Endometrial microvascular endothelial cells (primary cell): ENCODE results near the gene LTBP1. TPM values are rescaled to one million over a fixed set of nuclear protein-coding genes. Genes with fewer than 3 reads are reported as not detected.
"Not testable (repeated sequence)": the region's sequence is repeated elsewhere in the genome, so short reads cannot be mapped to it uniquely, and the experiment has no call there.

Experiments
- in situ Hi-C: cut with HindIII; loops from 2 replicates; pipeline ENCODE4 v1.10.0; 2017; ENCODE audit warnings: low sequenced_read_pairs, low pct_unique_long_range_greater_than_20kb; ENCODE audit errors: inconsistent ontology term
- total RNA-seq: library from RNA; depleted of rRNA; stranded (reverse); fragments of >200 nt; gene quantifications from one replicate; pipeline ENCODE4 v1.2.3, GENCODE V29; 2015; ENCODE audit errors: inconsistent ontology term

Gene LTBP1
- total RNA-seq, 1 donor from 2014 or later, result 146 TPM

DNA sequence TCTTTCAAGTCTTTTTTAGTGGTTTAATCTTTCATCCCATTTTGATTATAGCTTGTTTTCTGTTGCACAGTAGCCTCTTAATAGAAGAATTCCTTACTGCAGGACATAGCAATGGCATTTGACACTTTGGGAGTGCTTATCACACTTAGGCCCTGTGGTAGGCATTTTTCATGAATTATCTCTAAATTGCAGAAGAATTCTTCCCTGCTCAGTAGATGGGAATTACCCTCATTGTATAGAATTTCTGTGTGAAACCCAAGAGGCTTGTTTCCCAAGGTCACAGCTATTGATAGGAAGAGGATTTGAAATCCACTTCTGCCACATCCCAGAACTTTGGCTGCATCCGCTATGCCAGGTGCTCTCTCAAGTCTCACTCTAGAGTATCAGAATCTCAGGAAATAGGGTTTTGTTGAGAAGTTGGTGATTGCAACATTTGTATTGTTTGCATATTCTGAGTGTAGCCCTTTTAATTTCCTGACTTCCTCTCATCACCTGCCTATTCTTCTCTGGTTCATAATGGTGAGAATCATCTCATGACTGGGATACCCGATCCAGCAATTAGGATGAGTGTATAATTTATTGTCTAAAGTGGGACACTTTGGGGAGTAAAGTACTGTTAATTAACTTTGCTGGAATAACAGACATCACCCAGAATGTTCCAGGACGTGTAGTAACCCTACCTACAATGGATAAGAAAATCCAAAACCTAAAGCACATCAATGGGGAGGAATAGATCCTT lies 274.5 kb downstream of the LTBP1 start:
- in situ Hi-C loops, result no loop called here

DNA sequence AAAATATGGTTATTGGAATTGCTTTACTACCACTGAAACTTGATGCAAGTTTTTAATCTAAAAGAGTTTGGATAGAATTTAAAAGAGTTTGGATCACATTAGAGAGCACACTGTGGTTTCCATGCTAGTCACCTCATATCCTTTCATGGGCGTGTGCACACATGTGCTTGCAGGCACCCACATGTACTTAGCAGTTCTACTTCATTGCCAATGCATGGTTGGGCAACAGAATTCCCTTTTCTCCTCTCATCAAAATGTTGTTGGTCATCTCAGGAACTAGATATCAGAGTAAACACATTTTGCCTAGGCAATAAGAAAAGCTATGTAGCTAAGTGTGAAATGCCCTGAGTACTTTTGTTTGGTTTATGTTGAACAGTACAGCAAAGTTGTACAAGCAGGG lies 275.6 kb downstream of the LTBP1 start:
- in situ Hi-C loops, result no loop called here

DNA sequence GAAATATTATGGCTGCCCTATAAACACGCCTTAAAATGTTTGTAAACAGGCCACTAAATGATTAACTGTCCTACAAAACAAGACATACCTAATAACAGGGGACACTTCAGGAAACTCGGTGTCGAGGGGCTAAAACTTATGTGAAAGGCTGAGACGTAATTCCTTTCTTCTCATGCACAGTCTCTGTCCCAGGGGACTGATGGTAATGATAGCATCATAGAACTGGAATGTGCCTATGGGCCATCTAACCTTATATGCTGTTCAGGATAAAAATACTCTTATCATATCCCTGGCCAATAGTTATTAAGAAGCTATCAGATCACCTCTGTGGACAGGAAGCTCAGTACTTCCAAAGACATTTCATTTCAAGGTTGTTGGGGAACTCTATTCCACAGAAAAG lies 277.1 kb downstream of the LTBP1 start:
- in situ Hi-C loops, result no loop called here

DNA sequence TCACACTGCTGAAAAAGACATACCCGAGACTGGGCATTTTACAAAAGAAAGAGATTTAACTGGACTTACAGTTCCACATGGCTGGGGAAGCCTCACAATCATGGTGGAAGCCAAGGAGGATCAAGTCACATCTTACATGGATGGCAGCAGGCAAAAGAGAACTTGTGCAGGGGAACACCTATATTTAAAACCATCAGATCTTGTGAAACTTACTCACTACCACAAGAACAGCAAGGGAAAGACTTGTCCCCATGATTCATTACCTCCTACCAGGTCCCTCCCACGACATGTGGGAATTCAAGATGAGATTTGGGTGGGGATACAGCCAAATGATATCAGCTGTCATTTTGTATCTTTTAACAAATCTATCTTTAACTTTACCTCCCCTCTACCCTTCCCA lies 278.6 kb downstream of the LTBP1 start:
- in situ Hi-C loops, result no loop called here

DNA sequence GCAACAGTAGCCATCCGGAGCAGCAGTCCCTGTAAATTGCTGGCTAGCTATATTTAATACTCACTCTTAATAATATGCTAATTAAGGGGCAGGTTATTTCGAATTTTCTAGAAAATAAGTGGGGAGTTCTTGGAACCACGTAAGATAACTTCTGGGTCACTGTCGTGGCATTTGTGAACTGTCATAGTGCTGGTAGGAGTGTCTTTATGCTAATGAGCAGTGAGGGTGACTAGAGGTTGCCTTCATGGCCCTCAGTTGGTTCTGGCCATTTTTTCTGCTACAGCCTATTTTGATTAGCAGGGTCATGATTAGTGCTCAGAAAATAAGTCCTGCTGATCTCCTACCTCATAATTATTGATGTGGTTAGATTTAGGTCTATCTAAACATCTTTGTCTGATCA lies 279.8 kb downstream of the LTBP1 start:
- in situ Hi-C loops, result no loop called here

DNA sequence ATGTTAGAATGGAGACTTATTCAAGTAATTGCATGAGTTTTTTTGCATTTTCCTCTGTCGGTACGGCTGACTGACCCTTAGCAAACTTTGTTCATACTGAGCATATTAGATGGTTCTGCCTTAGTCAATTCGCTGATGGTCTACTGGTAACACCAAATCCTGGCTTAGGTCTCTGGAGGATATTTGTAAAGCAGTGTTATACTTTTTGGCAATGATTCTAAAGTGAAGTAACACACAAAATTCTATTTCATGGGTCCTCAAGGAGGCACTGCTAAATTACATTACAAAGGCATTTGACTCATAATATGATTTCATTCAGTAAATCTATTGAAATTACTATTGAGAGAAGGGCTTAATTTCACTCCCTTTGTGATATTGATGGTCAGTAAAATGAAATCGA lies 282.9 kb downstream of the LTBP1 start:
- in situ Hi-C loops, result no loop called here

DNA sequence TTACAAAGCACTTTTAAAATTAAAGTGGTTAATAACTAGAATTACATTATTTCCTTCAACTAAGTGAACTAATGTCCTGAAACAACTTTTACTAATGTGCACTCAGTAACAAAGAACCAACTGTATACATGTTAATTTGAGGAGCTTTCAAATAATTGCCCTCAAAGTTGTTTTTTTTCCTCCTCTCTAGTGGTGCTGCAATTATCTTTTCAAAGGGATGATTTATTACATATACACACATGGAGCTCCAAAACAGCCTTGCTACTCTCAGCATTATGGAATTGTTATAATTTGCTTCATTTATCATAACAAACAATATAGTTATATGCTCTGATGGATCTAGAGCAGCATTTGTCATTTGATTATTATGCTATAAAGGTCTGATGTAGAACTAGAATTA lies 283.4 kb downstream of the LTBP1 start:
- in situ Hi-C loops, result no loop called here

DNA sequence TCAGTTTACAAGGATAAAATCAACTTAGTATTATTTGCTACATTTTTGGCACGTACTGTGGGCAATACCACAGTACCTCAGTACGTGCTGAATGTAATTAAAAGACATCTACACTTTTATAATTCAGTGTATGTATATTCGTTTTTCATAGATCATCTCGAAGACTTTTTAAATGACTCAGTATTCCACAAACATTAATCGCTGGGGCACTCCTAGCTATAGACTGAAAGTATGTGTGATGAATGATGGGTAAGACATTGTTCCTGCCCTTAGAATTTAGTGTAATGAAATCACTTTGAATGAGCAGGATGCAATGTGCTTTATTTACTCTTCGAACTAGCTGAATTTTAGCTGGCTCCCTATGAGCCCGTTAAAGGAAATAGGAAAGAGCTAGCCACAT lies 284.1 kb downstream of the LTBP1 start:
- in situ Hi-C loops, result no loop called here

DNA sequence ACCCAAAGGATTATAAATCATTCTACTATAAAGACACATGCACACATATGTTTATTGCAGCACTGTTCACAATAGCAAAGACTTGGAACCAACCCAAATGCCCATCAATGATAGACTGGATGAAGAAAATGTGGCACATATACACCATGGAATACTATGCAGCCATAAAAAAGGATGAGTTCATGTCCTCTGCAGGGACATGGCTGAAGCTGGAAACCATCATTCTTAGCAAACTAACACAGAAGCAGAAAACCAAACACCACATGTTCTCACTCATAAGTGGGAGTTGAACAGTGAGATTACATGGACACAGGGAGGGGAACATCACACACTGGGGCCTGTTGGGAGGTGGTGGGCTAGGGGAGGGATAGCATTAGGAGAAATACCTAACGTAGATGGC lies 288.8 kb downstream of the LTBP1 start:
- in situ Hi-C loops, result not testable (repeated sequence)

DNA sequence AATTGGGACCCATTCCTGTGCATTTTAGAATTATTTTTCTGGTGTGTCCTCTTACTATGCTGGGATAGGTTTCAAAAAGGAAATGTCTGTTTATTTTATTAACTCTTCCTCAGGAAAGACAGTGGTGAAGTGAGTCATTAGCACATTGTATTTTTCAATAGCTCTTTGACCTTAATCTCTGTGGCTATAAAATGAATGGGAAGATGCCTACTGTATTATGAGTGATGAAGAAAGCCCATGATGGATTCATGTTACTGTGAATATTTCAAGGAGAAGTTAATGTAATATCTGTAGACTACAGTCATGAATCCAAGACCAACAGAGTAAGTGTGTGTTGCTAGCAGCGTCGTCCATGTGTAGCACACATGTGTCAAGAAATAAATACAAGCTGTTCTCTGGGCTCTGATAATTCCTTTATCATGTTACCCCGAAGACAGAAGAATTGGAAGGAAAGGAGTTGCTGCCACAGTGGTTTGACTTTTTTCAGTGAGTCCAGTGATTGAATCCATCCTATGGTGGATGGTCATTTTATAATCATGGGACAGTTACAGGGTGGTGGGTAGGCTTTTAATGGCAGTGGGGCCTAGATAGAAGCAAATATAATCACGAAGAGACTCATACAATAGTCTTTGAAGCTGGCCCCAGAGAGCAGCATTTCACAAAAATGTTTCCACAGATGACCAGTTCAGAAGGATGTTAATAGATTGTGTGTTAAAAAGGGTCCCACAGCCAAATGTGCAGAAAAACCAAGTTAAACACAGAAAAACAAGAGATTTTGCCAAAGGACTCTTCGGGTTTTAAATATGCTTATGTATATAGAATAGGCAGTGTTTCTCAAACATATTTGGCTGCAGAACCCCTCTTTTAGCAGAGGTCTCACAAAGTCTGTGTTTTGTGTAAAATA lies 290.0 kb downstream of the LTBP1 start:
- in situ Hi-C loops, result no loop called here

DNA sequence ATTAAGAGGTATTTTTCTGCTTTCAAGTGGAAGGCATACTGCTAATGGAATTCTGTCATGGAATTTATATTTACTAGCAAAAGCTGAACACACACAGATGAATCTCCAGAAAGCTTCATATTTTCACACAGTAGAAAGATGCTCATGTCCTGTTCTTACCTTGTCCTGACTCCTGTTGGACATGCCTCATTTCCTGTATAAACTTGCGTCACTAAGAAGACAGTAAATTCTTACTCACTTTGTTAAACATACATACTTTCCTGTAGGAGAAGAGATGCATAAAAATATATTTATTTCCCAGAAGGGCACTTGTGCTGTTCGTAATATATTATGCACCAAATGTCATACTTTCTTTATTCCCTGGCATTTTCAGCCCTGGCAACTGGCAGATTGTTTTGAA lies 291.4 kb downstream of the LTBP1 start:
- in situ Hi-C loops, result no loop called here

DNA sequence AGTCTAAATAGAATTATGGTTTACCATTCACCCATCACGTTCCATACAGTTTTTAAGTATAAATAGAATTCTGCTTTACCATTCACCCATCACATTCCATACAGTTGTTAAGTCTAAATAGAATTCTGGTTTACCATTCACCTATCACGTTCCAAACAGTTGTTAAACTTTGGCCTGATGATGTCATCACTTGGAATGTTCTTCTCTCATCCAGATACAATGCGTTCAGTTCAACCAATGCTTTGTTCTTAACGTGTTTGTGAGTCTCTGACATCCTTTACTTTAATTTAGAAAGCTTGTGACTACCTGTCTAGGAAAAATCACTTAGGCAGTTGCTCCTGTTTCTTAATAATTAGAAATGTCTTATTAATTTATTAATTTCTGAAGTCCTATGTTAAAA lies 293.4 kb downstream of the LTBP1 start:
- in situ Hi-C loops, result no loop called here

DNA sequence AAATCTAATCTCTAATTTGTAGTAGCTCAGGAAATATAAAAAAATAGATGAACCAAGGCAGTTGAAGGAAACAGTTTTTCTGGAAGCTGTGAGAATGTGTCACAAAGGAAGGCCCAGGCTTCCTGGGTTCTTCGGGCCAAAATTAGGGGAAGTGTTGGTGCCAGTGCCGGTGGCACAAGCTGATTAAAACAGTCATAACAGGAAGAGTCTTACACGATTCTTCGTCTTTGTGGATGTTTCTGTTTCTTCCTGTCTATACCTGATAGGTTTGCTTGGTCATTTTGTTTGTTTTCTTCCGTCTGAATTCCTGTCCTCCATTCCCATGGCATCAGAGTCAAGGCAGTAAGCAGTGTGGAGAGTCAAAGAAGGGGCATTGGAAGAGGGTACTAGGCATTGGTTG lies 294.3 kb downstream of the LTBP1 start:
- in situ Hi-C loops, result no loop called here

DNA sequence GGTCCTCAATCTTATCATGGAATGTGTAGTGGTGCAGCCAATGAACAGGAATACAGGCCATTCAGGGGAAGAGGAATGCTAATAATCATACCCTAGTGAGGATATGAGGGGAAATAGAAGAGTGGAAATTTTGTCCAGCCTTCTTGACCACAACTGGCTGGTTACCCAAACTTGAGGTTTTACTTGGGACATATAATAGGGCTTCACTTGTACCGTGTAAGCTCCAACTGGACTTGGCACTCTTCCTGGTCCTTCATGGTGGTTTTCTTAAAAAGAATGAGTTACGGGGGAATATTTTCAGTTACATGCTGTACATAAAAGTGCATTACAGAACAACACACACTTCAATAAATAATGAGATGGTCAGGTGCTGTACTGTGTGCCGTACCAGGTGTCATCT lies 294.8 kb downstream of the LTBP1 start:
- in situ Hi-C loops, result no loop called here

DNA sequence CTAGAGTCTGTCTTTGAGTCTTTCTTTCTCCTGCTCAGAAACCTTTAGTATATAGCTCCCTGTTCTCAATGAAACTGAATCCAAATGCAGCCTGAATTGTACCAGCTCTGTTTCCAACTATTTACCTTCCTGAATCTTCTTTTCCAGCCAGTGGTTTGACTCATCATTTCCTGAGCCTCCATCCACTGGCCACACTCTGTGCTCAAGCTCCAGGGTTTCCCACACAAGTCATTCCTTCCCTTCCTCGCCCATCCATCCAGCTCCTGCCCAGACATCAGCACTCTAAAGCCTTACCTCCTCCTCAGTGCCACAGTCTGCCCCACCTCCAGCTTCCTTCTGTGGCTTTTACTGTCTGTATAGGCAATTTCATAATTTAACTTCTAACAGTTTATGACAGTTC lies 296.1 kb downstream of the LTBP1 start:
- in situ Hi-C loops, result no loop called here

DNA sequence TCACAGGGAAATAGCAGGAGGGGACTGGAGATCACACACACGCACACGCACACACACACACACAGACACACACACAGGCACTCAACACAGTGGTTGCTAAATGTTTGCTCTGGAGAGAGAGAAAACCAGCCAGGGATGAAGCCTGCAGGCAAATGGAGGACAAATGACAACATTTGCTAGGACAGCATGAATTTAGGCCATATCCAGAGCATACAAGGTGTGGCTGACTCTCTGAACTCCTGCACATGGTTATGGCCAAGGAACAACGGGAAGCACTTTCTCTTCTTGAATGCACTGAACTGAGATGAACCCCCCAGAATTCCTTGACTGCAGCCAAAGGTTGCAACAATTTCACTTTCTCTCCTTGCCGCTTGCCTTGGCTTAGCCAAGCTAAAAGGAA lies 299.7 kb downstream of the LTBP1 start:
- in situ Hi-C loops, result no loop called here

DNA sequence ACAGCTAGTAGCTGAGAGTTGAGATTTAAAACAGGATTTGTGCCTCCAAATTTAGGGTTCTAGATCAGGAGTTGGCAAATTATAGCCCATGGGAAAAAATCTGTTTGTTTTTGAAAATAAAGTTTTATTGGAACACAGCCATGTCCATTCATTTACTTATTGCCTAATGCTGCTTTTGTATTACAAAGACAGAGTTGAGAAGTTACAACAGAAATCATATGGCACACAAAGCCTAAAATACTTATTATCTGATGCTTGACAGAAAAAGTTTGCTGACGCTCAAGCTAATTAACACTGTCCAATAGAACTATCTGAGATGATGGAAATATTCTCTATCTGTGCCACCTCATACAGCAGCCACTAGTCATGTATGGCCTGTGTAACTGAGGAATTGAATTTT lies 300.6 kb downstream of the LTBP1 start:
- in situ Hi-C loops, result no loop called here

DNA sequence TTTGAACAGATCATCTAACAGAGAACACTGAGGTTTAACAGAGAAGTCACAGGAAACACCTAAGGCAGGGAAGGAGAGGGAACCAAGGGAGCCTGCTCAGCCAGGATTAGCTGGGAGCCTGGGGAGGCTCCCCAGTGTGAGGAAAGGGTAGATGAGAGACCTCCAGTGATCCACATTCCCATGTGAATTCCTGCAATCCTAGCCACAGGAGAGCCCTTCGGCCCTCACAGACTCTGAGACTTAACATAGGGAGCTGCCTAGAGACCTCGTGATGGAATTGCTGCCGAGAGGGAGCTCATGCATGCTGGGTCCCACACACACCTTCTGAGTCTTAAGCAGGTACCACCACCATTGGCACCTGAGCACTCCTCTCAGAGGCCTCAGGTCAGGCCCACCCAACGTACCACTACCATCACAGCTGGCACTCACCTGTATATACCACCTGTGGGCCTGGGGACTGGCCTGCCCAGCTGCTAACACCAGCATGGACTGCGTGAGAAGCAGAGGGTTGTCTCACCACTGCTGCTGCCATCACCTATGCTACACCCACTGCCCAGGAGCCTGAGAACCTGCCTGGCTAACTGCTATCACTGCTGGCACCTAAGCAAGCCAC lies 303.8 kb downstream of the LTBP1 start:
- in situ Hi-C loops, result loop anchor here (25.0 kb wide), 1 partner anchor 463 kb away; no protein-coding TSS in a partner anchor

DNA sequence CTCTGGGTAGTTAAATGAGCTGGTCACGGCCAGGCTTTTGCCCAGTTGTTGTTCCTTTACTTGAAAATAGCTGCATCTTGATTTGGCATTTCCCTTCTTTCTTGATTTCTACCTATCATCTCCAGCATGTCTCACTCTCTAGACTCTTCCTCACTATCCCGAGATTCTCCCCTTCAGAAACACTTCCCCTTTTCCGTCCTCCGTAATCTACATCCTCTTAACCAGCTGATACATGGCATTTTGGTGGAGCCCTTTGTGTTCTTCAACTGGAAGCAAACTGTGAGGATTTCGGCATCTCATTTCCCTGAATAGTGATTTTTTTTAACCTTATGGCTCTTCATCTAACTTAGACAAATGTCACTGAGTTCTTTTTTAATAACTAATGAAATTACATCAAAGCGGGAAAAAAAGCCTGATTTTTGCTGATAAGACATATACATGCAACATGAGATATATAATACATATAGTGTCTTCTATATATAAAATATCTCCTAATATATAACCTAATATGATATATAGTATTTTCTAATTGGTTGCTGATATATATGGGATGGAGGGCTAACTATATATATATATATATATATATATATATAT lies 309.5 kb downstream of the LTBP1 start:
- in situ Hi-C loops, result loop anchor here (25.0 kb wide), 1 partner anchor 469 kb away; no protein-coding TSS in a partner anchor
